ENCODE data around the gene TBL1XR1. TPM values are rescaled to one million over a fixed set of nuclear protein-coding genes. Genes with fewer than 3 reads are reported as not detected.

The TBL1XR1 gene
- total RNA-seq, 1 donor from 2014 or later: 203 TPM

DNA sequence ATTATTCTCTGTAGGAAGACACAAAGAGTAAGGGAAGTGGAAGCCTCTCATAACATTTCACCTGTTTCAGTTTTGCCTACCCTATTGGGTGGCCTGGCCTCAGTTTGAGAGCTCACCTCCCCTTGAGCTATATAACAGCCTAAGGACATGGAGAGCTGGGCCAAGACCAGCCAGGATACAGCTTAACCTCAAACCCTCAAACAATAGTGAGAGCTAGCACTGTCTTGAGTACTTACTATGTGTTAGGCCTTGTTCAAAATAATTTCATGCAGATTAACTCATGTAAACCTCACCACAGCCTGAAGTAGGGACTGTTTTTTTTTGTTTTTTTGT is 15.0 kb upstream of the TBL1XR1 start:
- DNase-seq (ENCODE audit: low read depth) (no peak), FAIRE-seq (no peak)
- H3K27me3 ChIP-seq (ENCODE audit: control insufficient read depth, insufficient read depth, low read length): no peaks in the 10 kb centered on the region
- TF ChIP-seq, protein P1, sequence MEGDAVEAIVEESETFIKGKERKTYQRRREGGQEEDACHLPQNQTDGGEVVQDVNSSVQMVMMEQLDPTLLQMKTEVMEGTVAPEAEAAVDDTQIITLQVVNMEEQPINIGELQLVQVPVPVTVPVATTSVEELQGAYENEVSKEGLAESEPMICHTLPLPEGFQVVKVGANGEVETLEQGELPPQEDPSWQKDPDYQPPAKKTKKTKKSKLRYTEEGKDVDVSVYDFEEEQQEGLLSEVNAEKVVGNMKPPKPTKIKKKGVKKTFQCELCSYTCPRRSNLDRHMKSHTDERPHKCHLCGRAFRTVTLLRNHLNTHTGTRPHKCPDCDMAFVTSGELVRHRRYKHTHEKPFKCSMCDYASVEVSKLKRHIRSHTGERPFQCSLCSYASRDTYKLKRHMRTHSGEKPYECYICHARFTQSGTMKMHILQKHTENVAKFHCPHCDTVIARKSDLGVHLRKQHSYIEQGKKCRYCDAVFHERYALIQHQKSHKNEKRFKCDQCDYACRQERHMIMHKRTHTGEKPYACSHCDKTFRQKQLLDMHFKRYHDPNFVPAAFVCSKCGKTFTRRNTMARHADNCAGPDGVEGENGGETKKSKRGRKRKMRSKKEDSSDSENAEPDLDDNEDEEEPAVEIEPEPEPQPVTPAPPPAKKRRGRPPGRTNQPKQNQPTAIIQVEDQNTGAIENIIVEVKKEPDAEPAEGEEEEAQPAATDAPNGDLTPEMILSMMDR (IDR thresholded peaks at IDR 0.05; ENCODE audit: insufficient read depth, low read length, severe bottlenecking): no peak
- H3K4me3 ChIP-seq (ENCODE audit: low read depth, low read length): no peak overlapping the region
- no peaks in the 10 kb centered on the region for H3K36me3 ChIP-seq (ENCODE audit: control insufficient read depth, insufficient read depth, low read length)

DNA sequence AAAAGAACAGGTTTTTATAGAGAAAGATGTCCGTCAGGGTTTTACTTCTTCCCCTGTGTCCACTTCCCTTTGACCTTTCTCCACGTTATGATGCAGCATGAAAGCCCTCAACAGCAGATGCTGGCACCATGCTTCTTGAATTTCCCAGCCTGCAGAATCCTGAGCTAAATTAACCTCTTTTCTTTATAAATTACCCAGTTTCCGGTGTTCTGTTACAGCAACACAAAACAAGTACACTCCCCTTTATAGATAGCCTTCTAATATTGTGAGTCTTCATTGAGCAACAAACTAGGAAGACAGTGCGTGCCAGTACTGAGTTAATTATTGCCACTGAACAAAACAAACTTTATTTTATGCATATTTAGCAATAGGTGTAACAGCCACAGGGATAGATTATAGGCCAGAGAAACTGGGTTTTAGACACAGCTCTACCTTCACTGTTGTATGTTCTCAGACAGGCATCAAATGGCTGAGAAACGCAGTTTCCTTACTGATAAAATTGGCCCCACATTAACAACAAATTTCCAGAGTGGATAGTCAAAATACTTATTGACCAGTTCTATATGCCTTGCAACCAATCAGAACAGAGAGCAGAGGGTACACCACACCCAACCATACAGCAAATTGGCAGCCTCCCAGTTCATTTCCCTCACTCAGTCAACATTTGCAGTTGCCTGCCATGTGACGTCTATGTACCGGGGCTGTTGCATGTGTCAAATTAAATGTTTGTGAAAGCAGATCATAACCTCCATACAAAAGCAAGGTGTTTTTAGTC is 14.4 kb upstream of the TBL1XR1 start:
- no peak for FAIRE-seq
- DNase-seq (ENCODE audit: low read depth): peak; percentile 87
- Histone ChIP-seq H3K4me3 (ENCODE audit: low read depth, low read length) (no peak overlapping the region), H3K27me3 (ENCODE audit: control insufficient read depth, insufficient read depth, low read length) (no peaks in the 10 kb centered on the region), H3K36me3 (ENCODE audit: control insufficient read depth, insufficient read depth, low read length) (no peaks in the 10 kb centered on the region)
- TF ChIP-seq, protein P1 (IDR thresholded peaks at IDR 0.05; ENCODE audit: insufficient read depth, low read length, severe bottlenecking): no peak

DNA sequence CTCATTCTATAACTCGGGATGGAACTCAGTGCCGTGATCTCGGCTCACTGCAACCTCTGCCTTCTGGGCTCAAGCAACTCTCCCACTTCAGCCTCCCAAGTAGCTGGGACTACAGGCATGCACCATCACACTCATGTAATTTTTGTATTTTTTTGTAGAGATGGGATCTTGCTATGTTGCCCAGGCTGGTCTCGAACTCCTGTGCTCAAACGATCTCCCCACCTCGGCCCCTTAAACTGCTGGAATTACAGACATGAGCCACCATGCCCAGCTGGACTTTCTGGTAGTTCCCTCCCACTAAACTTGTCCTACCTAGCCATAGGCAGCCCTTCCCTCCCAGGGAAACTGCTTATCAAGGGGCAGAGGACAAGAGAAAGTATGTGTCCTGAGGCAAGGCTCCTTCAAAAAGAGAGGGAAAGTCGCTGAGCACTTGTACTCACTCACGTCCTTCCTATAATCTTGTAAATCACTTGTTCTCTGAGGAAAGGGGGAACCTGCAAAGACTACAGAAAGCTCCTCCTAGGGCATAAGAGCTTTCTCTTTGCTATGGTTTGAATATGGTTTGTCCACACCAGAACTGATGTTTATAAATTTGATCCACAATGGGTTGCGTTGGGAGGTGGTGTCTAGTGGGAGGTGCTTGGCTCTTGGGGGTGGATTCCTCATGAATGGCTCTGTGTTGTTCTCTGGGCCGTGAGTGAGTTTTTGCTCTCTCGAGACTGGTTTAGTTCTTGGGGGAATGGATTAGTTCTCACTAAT is 13.6 kb upstream of the TBL1XR1 start:
- no peak for FAIRE-seq
- TF ChIP-seq, protein P1 (IDR thresholded peaks at IDR 0.05; ENCODE audit: insufficient read depth, low read length, severe bottlenecking): no peak
- H3K4me3 ChIP-seq (ENCODE audit: low read depth, low read length): no peak overlapping the region
- H3K36me3 ChIP-seq (ENCODE audit: control insufficient read depth, insufficient read depth, low read length): no peaks in the 10 kb centered on the region
- no peaks in the 10 kb centered on the region for H3K27me3 ChIP-seq (ENCODE audit: control insufficient read depth, insufficient read depth, low read length)
- DNase-seq (ENCODE audit: low read depth): no peak

DNA sequence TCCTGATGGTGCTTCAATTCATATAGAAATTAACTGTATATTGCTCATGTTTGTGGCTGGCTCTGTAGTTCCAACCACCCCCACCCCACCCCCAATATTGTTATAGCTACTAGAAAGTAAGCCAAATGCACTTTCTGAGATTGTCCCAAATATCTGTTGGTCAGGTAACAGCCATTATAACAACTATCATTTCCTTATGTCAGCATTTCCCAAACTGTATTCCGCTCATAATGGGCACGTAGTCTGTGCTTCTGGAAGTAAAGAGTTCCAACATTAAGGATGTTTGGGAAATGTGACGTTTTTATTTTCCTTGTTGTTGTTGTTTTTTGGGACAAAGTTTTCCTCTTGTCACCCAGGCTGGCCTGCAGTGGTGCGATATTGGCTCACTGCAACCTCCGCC is 12.2 kb upstream of the TBL1XR1 start:
- DNase-seq (ENCODE audit: low read depth) (no peak), FAIRE-seq (no peak)
- TF ChIP-seq, protein P1 (IDR thresholded peaks at IDR 0.05; ENCODE audit: insufficient read depth, low read length, severe bottlenecking): no peak
- Histone ChIP-seq H3K27me3 (ENCODE audit: control insufficient read depth, insufficient read depth, low read length) (no peaks in the 10 kb centered on the region), H3K4me3 (ENCODE audit: low read depth, low read length) (no peak overlapping the region), H3K36me3 (ENCODE audit: control insufficient read depth, insufficient read depth, low read length) (no peaks in the 10 kb centered on the region)

DNA sequence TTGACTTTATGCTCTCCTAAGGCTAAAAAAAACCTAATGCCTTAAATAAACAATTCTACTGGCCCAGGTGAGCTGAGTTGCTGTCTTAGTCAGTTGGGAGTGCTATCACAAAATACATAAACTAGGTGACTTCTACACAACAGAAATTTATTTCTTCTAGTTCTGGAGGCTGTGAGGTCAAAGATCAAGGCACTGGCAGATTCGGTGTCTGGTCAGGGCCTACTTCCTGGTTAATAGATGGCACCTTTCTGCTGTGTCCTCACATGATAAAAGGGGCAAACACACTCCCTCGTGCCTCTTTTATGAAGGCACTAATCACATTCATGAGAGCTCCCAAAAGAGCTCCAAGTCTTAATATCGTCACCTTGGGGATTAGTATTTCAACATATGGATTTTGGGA is 11.5 kb upstream of the TBL1XR1 start:
- FAIRE-seq: no peak

More for the DNA sequence above, 11.5 kb upstream of the TBL1XR1 start:
- no peak for DNase-seq (ENCODE audit: low read depth)
- TF ChIP-seq, protein P1 (IDR thresholded peaks at IDR 0.05; ENCODE audit: insufficient read depth, low read length, severe bottlenecking): no peak
- H3K36me3 ChIP-seq (ENCODE audit: control insufficient read depth, insufficient read depth, low read length): no peaks in the 10 kb centered on the region
- no peak overlapping the region for H3K4me3 ChIP-seq (ENCODE audit: low read depth, low read length)
- H3K27me3 ChIP-seq (ENCODE audit: control insufficient read depth, insufficient read depth, low read length): no peaks in the 10 kb centered on the region

Measured in bronchial epithelial cell (primary cell).